NT2/D1 (cell line): ENCODE data around the gene PPP2R5C.

Experiments used
- SUZ12 ChIP-seq: IDR thresholded peaks from 2 replicates; pipeline ENCODE4 v1.6.1; 2011; ENCODE audit not compliant: insufficient read length, insufficient read depth; ENCODE audit errors: extremely low read depth
- YY1 ChIP-seq: IDR thresholded peaks from 2 replicates; pipeline ENCODE4 v1.6.1; 2011; ENCODE audit not compliant: insufficient read length, insufficient read depth
- ZNF274 ChIP-seq: IDR thresholded peaks from 2 replicates; pipeline ENCODE4 v1.6.1; 2011; ENCODE audit warnings: mild to moderate bottlenecking, low read depth, low read length

GRCh38 chr14:101875041-101875726 lies 113.7 kb downstream of the PPP2R5C start:
- TF ChIP-seq YY1 (no peak), SUZ12 (no peak), ZNF274 (no peak)
